HTERT RPE-1 (cell line): ENCODE data around the gene DLG2.
"Not testable (repeated sequence)": the region's sequence is repeated elsewhere in the genome, so short reads cannot be mapped to it uniquely, and the experiment has no call there.

Experiments
- in situ Hi-C: fragments of 300-500 bp; cut with MboI; formaldehyde crosslinking; loops from 4 replicates; pipeline ENCODE4 v1.14.3; 2020; ENCODE audit warnings: low sequenced_read_pairs

Gene DLG2

DNA sequence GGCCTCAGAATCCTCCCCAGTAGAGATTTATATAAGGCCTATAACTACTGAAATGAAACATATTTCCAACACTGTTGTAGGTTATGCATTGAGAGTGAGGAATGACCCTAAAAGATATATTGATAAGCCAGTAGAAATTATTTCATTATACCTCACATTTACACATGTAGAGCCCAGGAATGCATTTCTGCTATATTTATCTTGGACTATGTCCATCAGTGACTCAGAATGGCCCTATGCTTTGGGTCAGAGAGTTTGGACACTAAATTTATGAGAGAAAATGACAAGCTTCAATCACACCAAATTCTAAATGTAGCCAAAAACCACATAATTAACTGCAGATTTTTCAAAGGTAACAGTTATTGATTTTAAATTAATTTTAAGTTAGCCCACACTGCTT lies 761.9 kb downstream of the DLG2 start:
- in situ Hi-C loops, result no loop called here

GRCh38 chr11:84857746-84858145 lies 769.4 kb downstream of the DLG2 start:
- in situ Hi-C loops, result no loop called here

DNA sequence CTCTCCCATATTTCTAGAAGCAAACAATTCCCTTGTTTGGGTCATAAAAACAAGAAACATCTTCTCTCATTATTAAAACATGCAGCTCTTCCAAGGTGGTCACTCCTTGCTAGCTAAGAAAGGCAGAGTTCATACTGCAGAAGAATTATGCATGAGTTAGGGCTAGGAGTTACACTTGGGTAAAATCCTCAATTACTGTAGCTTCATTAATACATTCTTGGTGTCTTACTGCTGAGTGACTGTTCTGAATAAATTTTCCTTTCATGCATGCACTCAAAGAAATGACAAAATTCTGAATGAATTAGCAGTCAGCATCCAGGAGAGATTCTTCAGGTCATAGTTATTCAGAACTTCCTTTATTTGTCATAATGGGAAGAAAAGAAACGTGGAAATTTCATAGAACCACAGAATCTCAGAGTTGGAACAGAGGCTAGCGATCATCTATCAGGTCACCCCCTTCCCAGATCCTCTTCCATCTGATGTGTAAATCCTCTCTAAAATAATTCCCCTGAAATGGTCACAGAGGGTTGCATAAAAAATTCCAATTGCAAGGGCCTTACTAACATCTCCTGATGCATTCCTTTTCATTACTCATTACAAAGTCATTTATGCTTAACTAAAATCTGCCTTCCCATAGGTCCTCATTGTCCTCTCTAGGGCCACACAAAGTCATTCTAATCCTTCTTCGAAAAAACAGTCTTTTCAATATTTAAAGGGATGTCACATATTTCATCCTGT lies 771.5 kb downstream of the DLG2 start:
- in situ Hi-C loops, result no loop called here

GRCh38 chr11:84854498-84854880 lies 772.7 kb downstream of the DLG2 start:
- in situ Hi-C loops, result no loop called here

DNA sequence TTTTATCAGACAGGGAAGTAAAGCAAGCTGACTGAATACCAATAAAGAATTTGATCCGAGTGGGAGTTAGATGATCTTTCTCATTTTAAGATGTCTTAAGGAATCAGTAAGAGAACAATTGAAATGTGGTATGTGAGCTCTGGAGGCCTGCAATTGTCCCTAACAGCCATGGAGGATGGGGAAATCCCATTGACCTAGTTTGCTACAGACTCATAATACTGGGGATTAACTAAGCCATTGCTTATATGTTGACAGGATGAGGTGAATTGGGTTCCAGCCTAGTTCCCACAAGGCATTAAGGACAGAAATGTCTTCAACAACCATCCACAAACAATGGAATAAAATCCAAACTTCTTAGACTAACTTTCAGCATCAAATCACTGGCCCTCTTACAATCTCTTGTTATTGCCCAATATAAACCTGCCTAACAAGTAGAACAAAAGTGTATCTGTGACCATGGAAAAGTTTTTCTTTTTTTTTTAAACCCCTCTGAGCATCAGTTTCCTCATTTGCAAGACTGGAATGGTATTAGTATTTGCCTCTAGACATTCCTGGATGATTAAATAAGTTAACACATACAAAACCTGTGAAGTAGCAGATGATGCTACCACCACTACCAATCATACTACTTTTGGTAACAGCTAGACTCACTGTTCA lies 773.2 kb downstream of the DLG2 start:
- in situ Hi-C loops, result no loop called here

DNA sequence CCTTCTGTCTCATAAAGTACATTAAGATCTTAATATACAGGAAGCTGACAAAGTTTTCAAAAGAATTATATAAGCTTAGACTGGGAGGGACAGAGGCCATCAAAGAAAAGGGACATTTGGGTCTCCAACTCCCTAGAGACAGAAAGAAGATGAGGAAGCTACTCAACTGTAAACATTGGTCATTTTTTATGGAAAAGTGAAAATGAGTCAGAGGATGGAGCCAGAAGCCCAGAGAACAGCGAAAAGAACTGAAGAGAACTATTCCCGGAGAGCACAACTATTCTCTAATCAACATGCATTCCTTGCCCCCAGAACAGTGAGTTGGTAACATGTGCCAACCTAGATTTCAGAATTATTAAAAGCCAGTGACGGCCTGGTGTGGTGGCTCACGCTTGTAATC lies 779.3 kb downstream of the DLG2 start:
- in situ Hi-C loops, result no loop called here

DNA sequence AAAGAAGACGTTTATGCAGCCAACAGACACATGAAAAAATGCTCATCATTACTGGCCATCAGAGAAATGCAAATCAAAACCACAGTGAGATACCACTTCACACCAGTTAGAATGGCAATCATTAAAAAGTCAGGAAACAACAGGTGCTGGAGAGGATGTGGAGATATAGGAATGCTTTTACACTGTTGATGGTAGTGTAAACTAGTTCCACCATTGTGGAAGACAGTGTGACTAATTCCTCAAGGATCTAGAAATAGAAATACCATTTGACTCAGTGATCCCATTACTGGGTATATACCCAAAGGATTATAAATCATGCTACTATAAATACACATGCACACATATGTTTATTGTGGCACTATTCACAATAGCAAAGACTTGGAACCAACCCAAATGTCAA lies 786.9 kb downstream of the DLG2 start:
- in situ Hi-C loops, result not testable (repeated sequence)

DNA sequence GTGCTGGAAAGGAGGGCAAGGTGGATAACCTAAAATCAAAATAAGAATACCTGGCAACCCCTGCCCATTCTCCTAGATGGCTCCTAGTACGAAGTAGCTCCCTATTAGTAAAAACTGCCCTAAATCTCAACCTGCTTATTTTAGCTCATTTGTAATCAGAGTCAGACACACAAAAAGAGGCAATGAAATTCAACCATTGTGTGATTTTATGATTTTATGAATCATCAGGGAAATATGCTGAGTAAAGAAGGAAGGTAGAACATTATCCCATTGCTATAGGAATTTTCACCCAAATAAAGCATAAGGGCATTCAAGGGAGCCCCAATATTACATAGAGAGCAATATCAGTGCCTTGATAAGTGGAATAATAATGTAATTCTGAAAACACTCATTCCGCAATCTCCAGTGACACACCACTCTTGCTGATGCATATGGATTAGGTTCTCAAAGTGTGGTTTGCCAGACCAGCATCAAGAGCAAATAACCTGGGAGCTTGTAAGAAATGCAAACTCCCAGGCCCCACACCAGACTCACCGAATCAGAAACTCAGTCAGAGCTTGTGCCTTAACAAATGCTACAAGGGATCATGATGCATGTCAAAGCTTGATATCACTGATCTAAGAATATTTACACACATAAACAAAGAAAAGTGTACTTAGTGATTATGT lies 789.6 kb downstream of the DLG2 start:
- in situ Hi-C loops, result no loop called here

GRCh38 chr11:84836371-84836770 lies 790.8 kb downstream of the DLG2 start:
- in situ Hi-C loops, result no loop called here

- in situ Hi-C loops, result no loop called here
Observed at GRCh38 chr11:84833488-84834088, 793.6 kb downstream of the DLG2 start.

GRCh38 chr11:84830372-84830771 lies 796.8 kb downstream of the DLG2 start:
- in situ Hi-C loops, result no loop called here

DNA sequence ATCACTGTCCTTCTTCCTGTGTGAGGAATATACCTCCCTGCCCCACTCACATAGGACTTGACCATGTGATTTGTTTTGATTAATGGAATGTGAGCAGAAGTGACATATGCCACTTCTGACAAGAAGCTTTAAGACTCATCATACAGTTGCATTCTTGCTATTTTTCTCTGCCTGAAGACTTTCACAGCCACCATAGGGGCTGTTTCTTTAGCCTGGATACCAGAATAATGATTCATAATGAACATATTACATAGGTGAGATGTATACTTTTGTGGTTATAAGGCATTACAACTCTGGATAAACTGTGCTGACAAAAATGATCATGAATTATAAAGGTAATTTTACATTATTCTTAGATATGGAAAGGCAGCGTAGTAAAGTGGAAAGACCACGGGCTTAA lies 798.0 kb downstream of the DLG2 start:
- in situ Hi-C loops, result no loop called here

DNA sequence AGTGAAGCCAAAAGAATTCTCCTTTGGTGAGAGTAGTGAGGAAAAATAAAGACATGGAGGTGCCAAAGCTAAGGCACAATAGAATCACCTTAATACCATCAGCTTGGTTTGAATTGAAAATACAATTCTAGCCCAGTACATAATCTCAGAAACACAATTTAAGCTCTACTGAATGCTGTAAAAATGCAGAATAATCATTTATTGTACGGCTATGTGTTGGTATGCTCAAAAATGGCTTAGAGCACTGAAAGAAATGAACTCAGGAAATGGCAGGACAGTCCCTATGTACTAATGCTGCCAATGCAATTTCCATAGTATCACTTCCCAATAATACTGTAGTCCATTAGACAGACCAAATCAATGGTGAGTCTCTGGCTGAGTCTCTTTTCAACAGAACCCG lies 798.5 kb downstream of the DLG2 start:
- in situ Hi-C loops, result no loop called here

DNA sequence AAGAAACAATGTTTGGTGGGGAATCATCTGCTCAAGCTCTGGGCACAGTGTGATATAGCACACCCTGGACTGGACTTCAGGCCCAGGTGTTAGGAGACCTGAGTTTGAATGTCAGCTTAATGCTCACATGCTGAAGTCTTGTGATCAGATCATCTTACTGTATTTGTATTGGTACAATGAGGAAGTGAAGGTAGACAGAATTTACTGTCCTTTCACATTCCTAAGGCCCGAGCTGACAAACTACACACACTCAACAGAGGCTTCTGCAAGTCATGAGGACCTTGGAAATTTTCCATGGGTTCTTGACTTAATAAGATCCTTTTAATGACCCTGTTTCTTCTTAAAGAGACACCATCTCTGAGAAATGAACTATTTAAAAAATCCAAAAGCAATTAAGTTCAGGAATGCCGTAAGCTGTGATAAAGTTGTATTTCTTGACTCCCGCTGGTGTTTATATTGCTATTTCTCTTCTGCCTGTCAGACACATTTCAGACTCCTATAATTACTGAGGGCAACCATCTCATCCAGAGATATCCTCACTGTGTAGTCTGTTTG lies 802.0 kb downstream of the DLG2 start:
- in situ Hi-C loops, result no loop called here

- in situ Hi-C loops, result no loop called here
Observed at GRCh38 chr11:84824624-84825023, 802.5 kb downstream of the DLG2 start.

DNA sequence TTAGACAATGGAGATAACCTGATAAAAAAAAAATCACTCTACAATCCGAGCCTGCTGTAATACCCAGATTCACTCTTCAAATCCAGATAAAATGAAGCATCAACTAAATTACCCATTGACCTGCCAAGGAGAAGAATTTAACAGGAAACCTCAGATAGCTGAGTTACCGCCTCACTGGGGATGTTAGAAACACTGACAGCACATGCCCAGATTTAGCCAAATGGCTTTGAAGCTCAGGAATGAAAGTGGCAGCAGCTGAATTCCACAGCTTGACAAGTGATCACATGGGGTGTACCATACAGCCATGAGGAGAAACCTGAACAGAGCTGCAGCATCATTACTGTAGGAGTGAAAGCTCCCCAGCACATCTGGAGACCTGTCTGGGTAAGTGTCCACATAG lies 807.6 kb downstream of the DLG2 start:
- in situ Hi-C loops, result no loop called here

GRCh38 chr11:84819128-84819527 lies 808.0 kb downstream of the DLG2 start:
- in situ Hi-C loops, result no loop called here

- in situ Hi-C loops, result no loop called here
Observed at GRCh38 chr11:84817998-84818397, 809.1 kb downstream of the DLG2 start.

GRCh38 chr11:84812471-84812969 lies 814.6 kb downstream of the DLG2 start:
- in situ Hi-C loops, result no loop called here

DNA sequence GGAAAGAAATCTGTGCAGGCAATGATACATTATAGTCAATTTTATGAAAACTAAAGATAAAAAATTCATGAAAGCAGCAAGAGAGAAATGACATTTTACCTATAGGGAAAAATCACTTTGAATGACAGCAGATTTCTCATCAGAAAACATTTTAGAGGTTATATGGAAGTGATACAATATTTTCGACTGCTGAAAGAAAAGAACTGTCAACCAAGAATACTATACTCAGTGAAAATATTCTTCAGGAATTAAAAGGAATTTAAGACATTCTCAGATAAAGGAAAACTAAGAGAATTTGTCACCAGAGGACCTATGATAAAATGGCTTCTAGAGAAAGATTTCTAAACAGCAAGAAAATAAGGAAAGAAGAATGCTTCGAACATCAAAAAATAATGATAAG lies 820.8 kb downstream of the DLG2 start:
- in situ Hi-C loops, result no loop called here

- in situ Hi-C loops, result no loop called here
Observed at GRCh38 chr11:84804041-84804440, 823.1 kb downstream of the DLG2 start.
